ENCODE results near the gene LMO1.

GRCh38 chr11:8224711-8225110 lies 39.0 kb downstream of the LMO1 start:
- no peak for TF ChIP-seq POLR2A (IDR thresholded peaks at IDR 0.05)
- no peak for TF ChIP-seq CTCF (IDR thresholded peaks at IDR 0.05)

Measured in prostate gland (tissue), 2 donors.